HL-60 (cell line): ENCODE data around the gene TSC22D2.
A peak's percentile ranks its signal among the peaks of the same experiment; 100 is the strongest.

ENCODE experiments used
- DNase-seq, 2 experiments: peaks; one replicate each; pipeline ENCODE4 v3.0.0-alpha.2; 2010 to 2020; ENCODE audit warnings: low read depth in 1 of 2, low spot score in 1 of 2
- H3K27ac ChIP-seq: fragments of 250-450 bp; sonication (Bioruptor Pico); replicated peaks from 2 replicates; pipeline ENCODE4 v1.5.1; 2020; ENCODE audit warnings: mild to moderate bottlenecking, moderate library complexity
- H3K27me3 ChIP-seq: fragments of 250-450 bp; sonication (Bioruptor Pico); 2 replicates; pipeline ENCODE4 v1.5.1; 2021; ENCODE audit warnings: mild to moderate bottlenecking, moderate library complexity; ENCODE audit not compliant: insufficient read depth, poor library complexity, severe bottlenecking
- H3K4me3 ChIP-seq: replicated peaks from 2 replicates; pipeline ENCODE4 v1.5.1; 2011; ENCODE audit warnings: mild to moderate bottlenecking, control low read depth, low read length; ENCODE audit not compliant: insufficient read depth
- CTCF ChIP-seq: IDR thresholded peaks from one replicate; pipeline ENCODE4 v1.5.1; 2011; ENCODE audit warnings: low read length, control low read depth, inconsistent platforms; ENCODE audit not compliant: insufficient read depth
- GABPA ChIP-seq: IDR thresholded peaks from 2 replicates; pipeline ENCODE4 v1.6.1; 2012; ENCODE audit warnings: low read depth
- POLR2AphosphoS5 ChIP-seq: IDR thresholded peaks from 2 replicates; pipeline ENCODE4 v1.6.1; 2012; ENCODE audit warnings: low read depth
- REST ChIP-seq: IDR thresholded peaks from 2 replicates; pipeline ENCODE4 v1.6.1; 2012; ENCODE audit warnings: low read depth; ENCODE audit not compliant: insufficient replicate concordance
- SPI1 ChIP-seq: IDR thresholded peaks from 2 replicates; pipeline ENCODE4 v1.6.1; 2012; ENCODE audit warnings: low read depth, mild to moderate bottlenecking, borderline replicate concordance

Gene TSC22D2

GRCh38 chr3:150373234-150373875 lies 34.7 kb upstream of the TSC22D2 start:
- Histone ChIP-seq H3K27ac (no peak overlapping the region), H3K4me3 (no peak overlapping the region), H3K27me3 (no peaks in the 10 kb centered on the region)
- no peak for DNase-seq
- TF ChIP-seq REST, result no peak
- no peak for TF ChIP-seq CTCF
- no peak for TF ChIP-seq SPI1
- no peak for TF ChIP-seq POLR2AphosphoS5
- TF ChIP-seq GABPA, result no peak

- no peak for DNase-seq
- H3K27ac ChIP-seq, result no peak overlapping the region
- TF ChIP-seq SPI1 (no peak), POLR2AphosphoS5 (no peak)
- no peak overlapping the region for H3K4me3 ChIP-seq
- no peaks in the 10 kb centered on the region for H3K27me3 ChIP-seq
Observed at GRCh38 chr3:150374975-150375374, 33.1 kb upstream of the TSC22D2 start.

GRCh38 chr3:150376001-150376848 lies 31.9 kb upstream of the TSC22D2 start:
- H3K27ac ChIP-seq, result no peak overlapping the region
- TF ChIP-seq POLR2AphosphoS5 (no peak), CTCF (no peak), REST (no peak), GABPA (no peak), SPI1 (no peak)
- H3K27me3 ChIP-seq, result no peaks in the 10 kb centered on the region
- DNase-seq, result peak in 1 of 2 experiments; percentile 70
- no peak overlapping the region for H3K4me3 ChIP-seq

GRCh38 chr3:150377601-150378300 lies 30.3 kb upstream of the TSC22D2 start:
- no peak for DNase-seq
- TF ChIP-seq REST, result no peak
- no peak for TF ChIP-seq GABPA
- TF ChIP-seq CTCF, result no peak
- TF ChIP-seq POLR2AphosphoS5, result no peak
- TF ChIP-seq SPI1, result no peak
- Histone ChIP-seq H3K27ac (no peak overlapping the region), H3K4me3 (no peak overlapping the region), H3K27me3 (no peaks in the 10 kb centered on the region)
